K562 treated with DMSO at 1 percent for 12 hours (cell line): ENCODE measurements around the gene STK11IP. TPM values are rescaled to one million over a fixed set of nuclear protein-coding genes. Genes with fewer than 3 reads are reported as not detected.

ENCODE experiments used
- total RNA-seq: library from RNA; unstranded; fragments of 300-600 nt; gene quantifications from 2 replicates; pipeline ENCODE4 v1.2.3, GENCODE V29; 2022; ENCODE audit not compliant: insufficient read depth

The STK11IP gene, protein sequence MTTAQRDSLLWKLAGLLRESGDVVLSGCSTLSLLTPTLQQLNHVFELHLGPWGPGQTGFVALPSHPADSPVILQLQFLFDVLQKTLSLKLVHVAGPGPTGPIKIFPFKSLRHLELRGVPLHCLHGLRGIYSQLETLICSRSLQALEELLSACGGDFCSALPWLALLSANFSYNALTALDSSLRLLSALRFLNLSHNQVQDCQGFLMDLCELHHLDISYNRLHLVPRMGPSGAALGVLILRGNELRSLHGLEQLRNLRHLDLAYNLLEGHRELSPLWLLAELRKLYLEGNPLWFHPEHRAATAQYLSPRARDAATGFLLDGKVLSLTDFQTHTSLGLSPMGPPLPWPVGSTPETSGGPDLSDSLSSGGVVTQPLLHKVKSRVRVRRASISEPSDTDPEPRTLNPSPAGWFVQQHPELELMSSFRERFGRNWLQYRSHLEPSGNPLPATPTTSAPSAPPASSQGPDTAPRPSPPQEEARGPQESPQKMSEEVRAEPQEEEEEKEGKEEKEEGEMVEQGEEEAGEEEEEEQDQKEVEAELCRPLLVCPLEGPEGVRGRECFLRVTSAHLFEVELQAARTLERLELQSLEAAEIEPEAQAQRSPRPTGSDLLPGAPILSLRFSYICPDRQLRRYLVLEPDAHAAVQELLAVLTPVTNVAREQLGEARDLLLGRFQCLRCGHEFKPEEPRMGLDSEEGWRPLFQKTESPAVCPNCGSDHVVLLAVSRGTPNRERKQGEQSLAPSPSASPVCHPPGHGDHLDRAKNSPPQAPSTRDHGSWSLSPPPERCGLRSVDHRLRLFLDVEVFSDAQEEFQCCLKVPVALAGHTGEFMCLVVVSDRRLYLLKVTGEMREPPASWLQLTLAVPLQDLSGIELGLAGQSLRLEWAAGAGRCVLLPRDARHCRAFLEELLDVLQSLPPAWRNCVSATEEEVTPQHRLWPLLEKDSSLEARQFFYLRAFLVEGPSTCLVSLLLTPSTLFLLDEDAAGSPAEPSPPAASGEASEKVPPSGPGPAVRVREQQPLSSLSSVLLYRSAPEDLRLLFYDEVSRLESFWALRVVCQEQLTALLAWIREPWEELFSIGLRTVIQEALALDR
- 6.1 and 8.7 TPM in 2 replicates for total RNA-seq

DNA sequence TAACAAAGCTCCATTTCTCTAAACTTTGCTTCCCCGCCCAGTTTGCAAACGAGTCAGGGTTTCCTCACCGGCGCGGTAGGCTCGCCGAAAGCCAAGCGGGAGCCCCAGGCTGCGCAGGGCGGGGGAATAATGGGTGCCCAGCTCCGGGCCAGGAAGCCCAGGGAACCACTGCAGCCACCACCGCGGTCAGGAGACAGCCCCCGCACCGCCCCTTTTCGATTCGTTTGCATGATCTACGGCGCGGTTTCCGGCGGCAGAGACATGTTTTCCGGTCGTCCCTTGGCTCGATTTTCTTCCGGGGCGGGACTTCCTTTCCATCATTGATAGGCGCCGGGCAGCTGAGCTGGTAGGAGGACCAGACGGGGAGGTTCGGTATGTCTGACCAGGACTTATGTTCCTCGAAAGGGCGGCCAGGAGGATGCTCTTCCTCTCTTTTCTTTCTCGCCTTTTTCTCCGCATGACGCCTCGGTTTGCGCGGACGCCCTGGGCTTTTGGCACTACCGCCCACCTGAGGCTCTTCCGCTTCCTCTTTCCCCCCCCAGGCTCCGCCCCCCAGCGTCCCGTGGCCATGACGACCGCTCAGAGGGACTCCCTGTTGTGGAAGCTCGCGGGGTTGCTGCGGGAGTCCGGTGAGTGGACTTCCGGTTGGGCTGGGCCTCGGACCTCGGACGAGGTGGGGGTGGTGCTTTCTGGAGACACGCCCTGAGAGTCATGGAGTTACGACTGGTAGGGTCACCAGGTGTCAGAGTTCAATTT lies at the start of gene STK11IP:
Gene STK11IP (plus strand): TSS at position 306 of the 756 bp plus-strand sequence. CDS start 263 bp downstream, at position 569.

DNA sequence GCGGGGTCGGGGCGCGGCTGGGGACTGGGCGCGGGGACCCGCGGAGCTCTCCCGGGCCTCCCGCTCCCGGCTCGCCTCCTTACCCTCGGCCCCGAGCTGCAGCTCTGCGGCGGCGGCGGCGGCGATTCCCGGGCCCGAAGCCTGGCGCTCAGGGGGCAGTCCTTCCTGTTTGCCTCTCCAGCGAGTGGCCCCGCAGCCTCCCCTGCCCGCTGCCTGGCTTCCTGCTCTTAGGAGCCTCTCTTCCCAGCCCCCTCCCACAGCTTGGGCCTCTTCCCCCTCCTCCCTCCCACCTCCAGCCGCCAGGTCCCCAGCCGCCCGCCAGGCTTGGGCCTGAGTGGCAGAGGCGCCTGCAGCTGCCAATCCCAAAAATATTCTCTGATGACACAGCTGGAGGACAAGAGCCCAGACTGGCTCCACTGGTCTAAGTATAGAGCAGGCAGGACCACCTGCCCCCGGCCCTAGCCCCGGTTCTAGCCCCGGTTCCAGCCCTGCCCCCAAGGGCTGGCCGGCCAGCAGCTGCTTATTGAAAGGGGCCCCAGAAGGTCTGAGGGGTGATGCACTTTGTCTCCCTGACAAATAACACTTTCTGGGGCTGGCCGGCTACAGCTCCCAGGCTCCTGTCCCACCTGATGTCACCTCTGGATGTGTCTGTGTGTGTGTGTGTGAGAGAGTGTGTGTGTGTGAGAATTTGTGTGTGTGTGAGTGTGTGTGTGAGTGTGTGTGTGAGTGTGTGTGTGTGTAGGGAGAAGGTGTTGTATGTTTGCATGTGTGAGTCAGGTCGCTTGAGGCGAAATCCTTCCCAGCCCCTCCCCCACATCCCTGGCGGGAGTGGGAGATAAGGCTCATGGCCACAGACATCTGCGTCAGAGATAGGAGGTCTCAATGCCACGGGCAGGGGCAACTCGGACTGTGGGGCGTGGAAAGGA lies 26.1 kb upstream of the STK11IP start, which contains the start of gene OBSL1:
Gene OBSL1 (minus strand): TSS at position 229 of the 926 bp plus-strand sequence. CDS start 307 bp downstream, outside the sequence.

DNA sequence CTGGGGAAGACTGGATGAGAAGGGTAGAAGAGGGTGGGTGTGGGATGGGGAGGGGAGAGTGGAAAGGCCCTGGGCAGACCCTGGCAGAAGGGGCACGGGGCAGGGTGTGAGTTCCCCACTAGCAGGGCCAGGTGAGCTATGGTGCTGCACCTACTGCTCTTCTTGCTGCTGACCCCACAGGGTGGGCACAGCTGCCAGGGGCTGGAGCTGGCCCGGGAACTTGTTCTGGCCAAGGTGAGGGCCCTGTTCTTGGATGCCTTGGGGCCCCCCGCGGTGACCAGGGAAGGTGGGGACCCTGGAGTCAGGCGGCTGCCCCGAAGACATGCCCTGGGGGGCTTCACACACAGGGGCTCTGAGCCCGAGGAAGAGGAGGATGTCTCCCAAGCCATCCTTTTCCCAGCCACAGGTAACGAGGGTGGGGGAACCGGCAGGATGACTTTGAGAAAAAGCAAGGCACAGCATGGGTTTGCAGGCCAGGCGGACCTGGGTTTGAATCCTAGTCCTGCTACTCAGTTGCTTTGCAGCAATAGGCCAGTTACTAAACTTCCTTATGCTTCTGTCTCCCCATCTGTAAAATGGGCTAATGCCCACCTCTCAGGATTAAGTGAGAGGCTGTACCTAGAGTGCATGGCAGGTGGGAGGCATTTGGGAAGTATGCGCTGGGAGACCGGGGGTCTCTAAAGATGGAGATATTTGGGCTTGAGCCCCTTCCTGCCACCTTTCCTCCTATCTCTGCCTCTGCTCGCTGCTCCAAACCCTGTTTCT lies 25.2 kb upstream of the STK11IP start, which contains the start of gene INHA:
Gene INHA (plus strand): TSS at position 74 of the 765 bp plus-strand sequence. CDS start 65 bp downstream, at position 139.

DNA sequence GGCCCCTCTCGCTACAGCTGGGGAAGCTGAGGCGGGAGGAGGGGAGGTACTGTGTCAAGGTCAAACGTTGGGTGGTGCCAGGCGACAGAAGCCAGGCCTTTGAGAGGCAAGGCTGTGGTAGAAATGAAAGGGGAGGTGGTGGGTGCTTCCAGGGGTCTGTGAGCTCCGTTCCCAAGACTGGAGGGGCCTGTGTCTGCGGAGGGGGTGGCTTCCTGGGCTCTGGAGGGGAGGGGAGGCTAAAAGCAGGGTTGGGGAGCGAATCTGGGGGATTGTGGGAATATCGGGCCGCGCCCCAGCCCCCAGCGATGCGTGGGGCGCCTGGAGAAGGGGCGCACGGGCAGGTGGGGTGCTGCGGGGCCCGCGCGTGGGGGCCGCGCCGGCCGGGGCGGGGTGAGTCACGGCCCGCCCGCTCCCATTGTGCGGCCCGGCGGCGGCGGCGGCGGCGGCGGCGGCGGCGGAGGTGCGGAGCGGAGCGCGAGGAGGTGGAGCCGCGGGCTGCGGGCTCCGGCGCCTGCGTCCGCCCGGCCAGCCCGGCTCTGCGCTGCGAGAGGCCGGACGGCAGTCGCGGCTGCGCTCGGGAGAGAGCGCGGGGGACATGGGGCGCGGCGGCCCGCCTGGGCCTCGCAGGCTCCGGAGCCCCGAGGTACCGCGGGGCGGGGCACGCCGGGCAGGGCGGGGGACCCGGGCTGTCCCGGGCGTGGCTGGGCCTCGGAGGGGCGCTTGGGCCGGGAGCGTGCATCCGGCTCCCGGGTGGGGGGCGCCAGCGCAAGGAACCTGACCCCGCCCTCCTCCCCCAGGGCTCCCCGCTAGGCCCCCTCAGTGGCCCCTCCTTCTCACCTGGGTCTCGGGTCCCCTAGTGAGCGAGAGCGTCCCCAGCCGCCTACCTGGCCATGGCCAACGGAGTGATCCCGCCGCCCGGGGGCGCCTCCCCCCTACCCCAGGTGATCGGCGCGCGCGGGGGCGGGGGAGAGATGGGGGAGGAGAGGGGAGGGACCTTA lies 29.7 kb downstream of the STK11IP start, which contains the start of gene SLC4A3:
Gene SLC4A3 (plus strand): TSS at position 528 of the 998 bp plus-strand sequence. CDS start 363 bp downstream, at position 891.

Other genes starting within 250 kb of the STK11IP start
- 51.2 and 77.3 TPM in 2 replicates for gene DNPEP, start 209.9 kb upstream of the STK11IP start, total RNA-seq
- gene DES, start 179.5 kb upstream of the STK11IP start, total RNA-seq, result 15.2 and 15.7 TPM in 2 replicates
- 7.1 and 13.8 TPM in 2 replicates for gene SPEG, start 163.0 kb upstream of the STK11IP start, total RNA-seq
- 112 and 128 TPM in 2 replicates for gene GMPPA, start 99.0 kb upstream of the STK11IP start, total RNA-seq
- gene ASIC4, start 83.4 kb upstream of the STK11IP start, total RNA-seq, result 4.0 and 7.0 TPM in 2 replicates
- 66.8 and 74.6 TPM in 2 replicates for gene CHPF, start 54.0 kb upstream of the STK11IP start, total RNA-seq
- gene TMEM198, start 53.8 kb upstream of the STK11IP start, total RNA-seq, result 1.2 and 1.5 TPM in 2 replicates
- gene OBSL1, start 26.3 kb upstream of the STK11IP start, total RNA-seq, result 29.2 and 37.7 TPM in 2 replicates
- gene INHA, start 25.5 kb upstream of the STK11IP start, total RNA-seq, result 4.3 and 5.6 TPM in 2 replicates
- not detected in 2 replicates for gene SLC4A3, start 29.8 kb downstream of the STK11IP start, total RNA-seq